ENCODE data around the gene CNPY1. TPM values are rescaled to one million over a fixed set of nuclear protein-coding genes. Genes with fewer than 3 reads are reported as not detected.
A peak's percentile ranks its signal among the peaks of the same experiment; 100 is the strongest.

CNPY1 gene
- total RNA-seq, 4 donors from 2014 or later = 0.25 TPM; not detected in 3

- in situ Hi-C loops (cut with MboI; ENCODE audit: low sequenced_read_pairs in 4 of 4) (no loop called here), intact Hi-C loops (cut with DNase I; ENCODE audit: low total_unique reads) (no loop called here)
Observed at GRCh38 chr7:155466142-155466813, 80.1 kb downstream of the CNPY1 start.

GRCh38 chr7:155465761-155466141 lies 80.6 kb downstream of the CNPY1 start:
- in situ Hi-C loops (cut with MboI; ENCODE audit: low sequenced_read_pairs in 4 of 4) (no loop called here), intact Hi-C loops (cut with DNase I; ENCODE audit: low total_unique reads) (no loop called here)
- Histone ChIP-seq H3K4me3 (no peak overlapping the region), H3K36me3 (no peaks in the 10 kb centered on the region), H3K9me3 (no peaks in the 10 kb centered on the region), H3K27ac (no peak overlapping the region), H3K27me3 (peaks cover 87 to 98% (median 98%) of the 10 kb centered on the region in 3 donors), H3K4me1 (peaks cover 0 to 11% of the 10 kb centered on the region in 2 donors)
- DNase-seq = no peak
- no peak for TF ChIP-seq CTCF (IDR thresholded peaks at IDR 0.05 in 4 of 5, conservative IDR thresholded peaks at IDR 0.05 in 1 of 5)
- no peak for TF ChIP-seq POLR2A (IDR thresholded peaks at IDR 0.05)
- ATAC-seq = no peak

More at GRCh38 chr7:155466142-155466813, 80.1 kb downstream of the CNPY1 start:
- H3K36me3 ChIP-seq = no peaks in the 10 kb centered on the region
- H3K27ac ChIP-seq = no peak overlapping the region
- H3K9me3 ChIP-seq = no peaks in the 10 kb centered on the region
- no peak for DNase-seq
- peaks cover 0 to 11% of the 10 kb centered on the region in 2 donors for H3K4me1 ChIP-seq
- H3K27me3 ChIP-seq = peaks cover 87 to 98% (median 98%) of the 10 kb centered on the region in 3 donors
- TF ChIP-seq POLR2A (IDR thresholded peaks at IDR 0.05) (no peak), CTCF (IDR thresholded peaks at IDR 0.05 in 4 of 5, conservative IDR thresholded peaks at IDR 0.05 in 1 of 5) (no peak)
- peak overlapping the region in 1 of 4 donors; percentile 25 for H3K4me3 ChIP-seq
- no peak for ATAC-seq

GRCh38 chr7:155464948-155465739 lies 81.2 kb downstream of the CNPY1 start:
- H3K4me3 ChIP-seq = no peak overlapping the region

GRCh38 chr7:155464183-155464582 lies 82.2 kb downstream of the CNPY1 start:
- intact Hi-C loops (cut with DNase I; ENCODE audit: low total_unique reads) = no loop called here
- Histone ChIP-seq H3K36me3 (no peaks in the 10 kb centered on the region), H3K27me3 (peaks cover 87 to 98% (median 98%) of the 10 kb centered on the region in 3 donors), H3K9me3 (no peaks in the 10 kb centered on the region), H3K4me1 (peaks cover 4 to 15% of the 10 kb centered on the region in 2 donors), H3K27ac (no peak overlapping the region), H3K4me3 (no peak overlapping the region)
- DNase-seq = no peak
- TF ChIP-seq CTCF (IDR thresholded peaks at IDR 0.05 in 4 of 5, conservative IDR thresholded peaks at IDR 0.05 in 1 of 5) (no peak), POLR2A (IDR thresholded peaks at IDR 0.05) (no peak)
- no peak for ATAC-seq
- in situ Hi-C loops (cut with MboI; ENCODE audit: low sequenced_read_pairs in 4 of 4) = no loop called here

More at GRCh38 chr7:155464948-155465739, 81.2 kb downstream of the CNPY1 start:
- Histone ChIP-seq H3K36me3 (no peaks in the 10 kb centered on the region), H3K9me3 (no peaks in the 10 kb centered on the region), H3K27me3 (peaks cover 87 to 98% (median 98%) of the 10 kb centered on the region in 3 donors), H3K4me1 (peaks cover 0 to 11% of the 10 kb centered on the region in 2 donors), H3K27ac (no peak overlapping the region)
- intact Hi-C loops (cut with DNase I; ENCODE audit: low total_unique reads) = no loop called here
- DNase-seq (no peak), ATAC-seq (no peak)
- TF ChIP-seq CTCF (IDR thresholded peaks at IDR 0.05 in 4 of 5, conservative IDR thresholded peaks at IDR 0.05 in 1 of 5) (no peak), POLR2A (IDR thresholded peaks at IDR 0.05) (no peak)
- in situ Hi-C loops (cut with MboI; ENCODE audit: low sequenced_read_pairs in 4 of 4) = no loop called here

All from gastrocnemius medialis (tissue), 4 donors.